ENCODE measurements around the gene TNKS1BP1.

The TNKS1BP1 gene

GRCh38 chr11:57327721-57328120 lies 3.0 kb upstream of the TNKS1BP1 start:
- DNase-seq (ENCODE audit: low read depth): no peak

GRCh38 chr11:57325735-57326048 lies 940 bp upstream of the TNKS1BP1 start:
- no peak for DNase-seq (ENCODE audit: low read depth)

DNA sequence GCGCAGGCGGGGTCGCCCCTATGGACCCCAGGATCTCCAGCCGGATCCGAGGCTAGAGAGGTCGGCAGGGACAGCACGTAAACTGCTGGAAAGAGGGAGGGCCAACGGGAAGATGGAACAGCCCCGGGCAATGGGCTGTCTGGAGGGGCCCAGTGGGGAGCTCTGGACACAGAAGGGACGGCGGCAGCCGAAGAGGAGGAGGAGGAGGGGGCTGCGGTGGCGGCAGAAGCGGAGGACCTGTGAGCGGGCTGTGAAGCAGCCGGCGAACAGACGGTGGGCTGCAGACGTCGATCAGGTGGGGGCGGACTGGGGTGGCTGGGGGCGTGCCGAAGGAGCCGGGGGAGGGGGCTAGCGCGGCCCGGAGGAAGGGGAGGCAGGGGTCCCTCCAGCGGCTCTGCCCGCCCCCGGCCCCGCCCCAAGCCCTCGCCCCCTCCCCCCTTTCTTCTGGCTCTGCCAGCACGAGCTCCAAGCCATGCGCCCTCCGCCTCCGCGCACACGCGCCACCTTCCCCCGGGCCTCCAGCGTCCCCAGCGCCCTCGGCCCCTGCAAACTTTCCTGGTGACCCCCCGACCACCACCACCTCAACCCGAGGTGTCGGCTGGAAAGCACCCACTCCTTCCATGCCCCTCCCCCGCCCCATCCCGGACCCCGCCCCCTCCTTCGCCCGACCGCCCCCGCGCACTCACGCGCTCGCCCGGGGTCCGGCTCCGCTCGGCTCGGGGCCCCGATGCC lies 432 bp downstream of the TNKS1BP1 start:
- DNase-seq (ENCODE audit: low read depth): no peak

GRCh38 chr11:57323855-57324153 lies 948 bp downstream of the TNKS1BP1 start:
- DNase-seq (ENCODE audit: low read depth): no peak

- no peak for DNase-seq (ENCODE audit: low read depth)
Measured at GRCh38 chr11:57323167-57323854, 1.4 kb downstream of the TNKS1BP1 start.

DNA sequence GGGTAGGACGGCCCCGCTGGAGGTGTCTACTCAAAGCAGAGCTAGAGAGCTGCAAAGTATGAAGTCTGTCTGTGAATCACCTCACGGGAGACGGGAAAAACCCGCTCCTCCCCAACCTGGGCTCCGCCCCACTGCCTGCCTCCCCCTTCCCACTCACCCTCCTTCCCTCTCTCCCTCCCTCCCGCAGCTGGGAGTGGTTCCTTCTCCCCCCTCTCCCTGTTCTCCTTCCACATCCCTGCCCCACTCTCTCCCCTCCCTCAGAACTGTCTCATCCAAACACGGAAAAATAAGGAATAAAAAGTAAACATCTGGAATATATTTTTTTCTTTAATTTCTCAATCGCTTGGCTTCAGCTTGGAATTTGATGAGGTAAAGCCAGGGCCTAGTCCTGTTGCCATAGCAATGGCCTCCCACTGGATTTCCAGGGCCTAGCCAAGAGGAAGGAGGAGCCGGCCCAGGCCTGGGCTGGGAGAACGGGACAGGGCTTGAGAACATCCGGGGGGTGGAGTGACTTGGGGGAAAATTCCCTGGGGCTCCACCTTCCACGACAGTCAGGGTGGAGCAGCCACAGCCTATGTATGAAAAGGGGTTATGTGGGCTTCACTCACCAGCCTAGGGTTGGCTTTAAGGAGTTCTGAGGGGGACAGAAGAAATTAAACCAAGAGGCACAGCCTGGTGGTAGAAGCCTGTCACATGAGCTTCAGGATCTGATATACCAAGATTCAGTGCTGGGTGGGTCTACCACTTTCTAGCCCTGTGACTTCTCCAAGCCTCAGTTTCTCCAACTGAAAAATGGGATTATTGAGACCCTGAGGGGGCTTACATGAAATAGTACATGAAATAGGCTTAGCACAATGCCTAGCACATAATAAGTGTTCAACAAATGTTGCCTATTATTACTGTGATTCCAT lies 2.2 kb downstream of the TNKS1BP1 start:
- DNase-seq (ENCODE audit: low read depth): peak; percentile 97

DNA sequence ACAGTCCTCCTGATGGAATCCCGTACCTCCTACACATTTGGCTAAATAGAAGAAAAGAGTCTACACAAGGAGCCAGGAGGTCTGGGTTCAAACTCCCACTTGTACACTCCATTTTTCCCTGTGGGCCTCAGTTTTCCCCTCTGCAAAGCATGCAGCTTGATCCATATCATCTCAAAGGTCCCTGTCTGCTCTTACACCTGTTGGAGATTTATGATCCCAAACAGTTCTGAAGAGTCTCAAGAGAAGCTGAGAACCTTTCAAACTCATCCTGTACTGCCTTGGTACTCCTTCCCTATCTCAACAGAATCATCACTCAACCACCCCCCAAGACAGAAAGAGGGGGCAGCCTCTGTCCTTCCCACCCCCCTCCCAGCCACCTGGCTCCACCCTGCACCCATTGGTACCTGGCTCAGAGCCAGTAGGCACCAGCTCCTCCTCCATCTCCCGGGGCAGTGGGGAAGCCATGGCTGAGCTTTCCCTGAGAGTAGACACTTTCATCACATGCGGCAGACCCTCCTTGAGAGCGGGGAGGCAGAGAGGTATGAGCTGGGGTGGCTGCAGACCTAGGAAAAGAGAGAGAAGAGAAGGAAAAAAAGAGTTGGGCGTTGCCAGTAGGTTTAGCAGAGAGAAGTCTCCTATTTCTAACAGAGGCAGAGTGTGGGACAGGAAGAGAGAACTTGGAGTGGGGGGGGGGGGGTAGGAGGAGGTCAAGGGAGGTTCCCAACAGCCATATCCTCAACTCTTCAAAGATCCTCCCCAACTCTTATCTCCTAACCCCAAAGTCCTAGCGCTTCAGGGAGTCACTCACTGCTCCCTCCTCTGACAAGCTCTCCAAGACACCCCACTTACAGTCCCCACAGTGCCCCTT lies 3.1 kb downstream of the TNKS1BP1 start:
- no peak for DNase-seq (ENCODE audit: low read depth)

- no peak for DNase-seq (ENCODE audit: low read depth)
Measured at GRCh38 chr11:57320719-57321387, 3.9 kb downstream of the TNKS1BP1 start.

DNA sequence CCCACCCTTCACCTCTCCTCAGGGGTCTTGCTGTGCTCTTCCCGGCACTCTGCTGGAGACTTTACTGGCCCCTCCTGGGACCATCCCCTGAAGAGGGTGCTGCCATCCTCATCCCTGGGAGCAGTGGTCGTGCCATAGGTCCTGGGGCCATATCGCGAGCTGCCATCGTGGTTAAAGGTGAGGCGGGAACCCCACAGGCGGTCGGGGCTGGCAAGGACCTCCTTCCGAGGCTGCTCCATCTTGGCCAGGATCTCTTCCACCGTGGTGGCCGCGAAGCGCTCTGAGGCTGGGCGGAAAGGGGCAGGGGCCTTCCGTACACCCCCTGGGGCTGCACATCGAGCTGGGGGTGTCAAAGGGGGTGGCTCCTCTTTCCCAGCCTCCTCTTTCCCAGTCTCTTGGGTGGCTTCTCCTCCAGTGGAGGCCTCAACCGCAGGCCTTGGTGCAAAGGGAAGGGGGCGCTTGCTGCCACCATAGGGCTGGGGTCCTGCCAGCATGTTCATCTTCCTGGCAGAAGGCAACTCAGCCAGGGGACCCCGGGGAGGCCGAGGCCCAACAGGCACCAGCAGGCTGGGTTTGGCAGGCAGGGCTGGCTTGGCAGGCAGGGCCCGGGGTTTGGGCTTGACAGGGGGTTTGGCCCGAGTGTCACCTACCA lies 4.6 kb downstream of the TNKS1BP1 start:
- DNase-seq (ENCODE audit: low read depth): no peak

GRCh38 chr11:57318178-57318577 lies 6.6 kb downstream of the TNKS1BP1 start:
- no peak for DNase-seq (ENCODE audit: low read depth)

DNA sequence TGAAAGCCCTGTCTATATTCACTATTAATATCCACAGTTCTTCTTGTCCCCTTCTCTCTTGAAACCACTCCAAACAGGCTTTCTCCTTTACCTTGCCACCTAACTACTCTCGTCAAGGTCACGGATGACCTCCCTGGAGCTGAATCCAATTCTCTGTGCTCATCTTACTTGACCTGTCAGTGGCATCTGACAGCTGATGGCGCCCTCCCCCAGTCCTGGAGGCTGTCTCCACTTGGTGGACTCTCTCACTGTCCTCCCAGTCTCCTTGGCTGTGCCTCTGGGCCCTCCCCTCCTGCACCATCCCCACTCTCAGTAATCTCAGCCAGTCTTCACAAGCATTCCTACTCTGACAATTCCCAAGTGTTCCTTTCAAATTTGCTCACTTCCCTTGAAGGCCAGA lies 8.7 kb downstream of the TNKS1BP1 start:
- DNase-seq (ENCODE audit: low read depth): no peak

DNA sequence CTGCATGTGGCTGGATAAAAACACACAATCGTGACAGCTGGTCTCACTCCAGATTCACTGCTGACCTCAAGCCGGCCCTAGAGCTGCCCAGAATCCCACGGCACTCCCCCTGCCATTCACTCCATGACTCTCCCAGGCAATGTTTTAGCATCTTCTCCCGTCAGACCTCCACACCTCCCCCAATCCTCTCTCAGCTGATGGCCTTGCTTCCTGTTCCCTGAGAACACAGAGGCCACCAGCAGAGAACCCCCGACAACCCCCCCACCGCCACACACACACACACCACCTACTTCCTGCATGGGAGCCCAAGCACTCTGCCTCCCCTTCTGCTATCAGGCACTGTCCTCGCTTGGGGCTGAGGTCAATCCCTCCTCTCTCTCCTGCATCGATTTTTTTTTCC lies 9.3 kb downstream of the TNKS1BP1 start:
- no peak for DNase-seq (ENCODE audit: low read depth)

GRCh38 chr11:57314221-57314973 lies 10.4 kb downstream of the TNKS1BP1 start:
- DNase-seq (ENCODE audit: low read depth): no peak

GRCh38 chr11:57313788-57314135 lies 11.0 kb downstream of the TNKS1BP1 start:
- no peak for DNase-seq (ENCODE audit: low read depth)

DNA sequence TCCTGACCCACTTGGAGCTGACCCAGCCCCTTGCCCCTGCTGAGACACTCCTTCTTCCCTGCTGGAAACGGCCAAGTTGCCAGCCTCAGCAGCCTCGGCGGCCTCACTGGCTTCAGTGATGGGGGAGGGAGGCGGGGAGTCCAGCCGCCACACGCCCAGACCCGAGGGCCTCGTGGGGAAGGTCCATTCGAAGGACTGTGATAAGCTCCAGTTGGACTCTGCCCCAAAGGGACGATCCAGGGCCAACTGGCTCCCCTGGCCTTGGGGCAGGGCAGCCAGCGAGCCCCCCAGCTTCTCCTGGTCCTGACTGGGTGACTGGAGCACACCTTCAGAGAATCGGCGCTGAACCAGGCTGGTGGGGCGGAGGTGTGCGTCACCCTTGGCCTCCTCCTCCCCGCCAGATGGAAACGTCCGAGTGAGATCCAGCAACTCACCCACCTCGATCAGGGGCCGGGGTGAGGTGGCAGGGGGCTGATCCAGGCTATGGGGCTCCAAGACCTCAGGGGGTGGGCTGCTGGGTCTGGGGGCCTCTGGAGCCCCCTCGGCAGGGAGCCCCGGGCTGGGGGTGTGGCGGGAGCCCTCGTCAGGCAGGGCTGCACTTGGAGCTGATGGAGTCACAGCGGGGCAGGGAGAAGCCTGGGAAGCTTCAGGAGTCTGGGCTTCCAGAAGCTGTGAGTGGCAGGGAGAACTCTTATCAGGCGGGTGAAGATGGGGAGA lies 11.5 kb downstream of the TNKS1BP1 start:
- DNase-seq (ENCODE audit: low read depth): no peak

- DNase-seq (ENCODE audit: low read depth): no peak
Measured at GRCh38 chr11:57312511-57313021, 12.2 kb downstream of the TNKS1BP1 start.

- DNase-seq (ENCODE audit: low read depth): peak; percentile 95
Measured at GRCh38 chr11:57311109-57311936, 13.4 kb downstream of the TNKS1BP1 start.

DNA sequence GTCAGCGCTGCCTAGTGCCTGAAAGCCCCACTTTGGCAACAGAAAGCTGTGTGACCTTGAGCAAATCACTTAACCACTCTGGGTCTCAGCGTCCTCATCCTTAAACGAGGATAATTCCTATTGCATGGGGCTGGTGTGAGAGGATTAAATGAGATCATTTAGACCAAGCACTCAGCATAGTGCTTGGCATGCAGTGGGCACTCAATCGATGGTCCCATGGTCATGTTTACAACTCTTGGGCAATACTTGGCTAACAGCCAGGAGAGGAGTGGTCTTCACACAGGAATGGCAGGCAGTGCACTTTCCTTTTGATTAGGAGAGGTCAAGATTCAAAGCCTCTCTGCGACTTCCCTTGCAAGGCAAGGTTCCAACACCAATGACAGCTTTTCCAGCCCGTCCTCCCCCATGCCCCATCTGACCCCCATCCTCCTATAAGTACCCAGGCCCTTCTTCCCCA lies 14.1 kb downstream of the TNKS1BP1 start:
- no peak for DNase-seq (ENCODE audit: low read depth)

Measured in stromal cell of bone marrow (primary cell).